Upper lobe of right lung (tissue), 1 donor: ENCODE measurements around the gene VASH2. TPM values are rescaled to one million over a fixed set of nuclear protein-coding genes. Genes with fewer than 3 reads are reported as not detected.

Experiments used
- ATAC-seq: fragments of 200-7000 bp; cut with Tn5 transposase; one replicate; pipeline ENCODE4 v1.9.1; 2020; ENCODE audit warnings: mild to moderate bottlenecking, moderate library complexity
- DNase-seq: peaks from one replicate; pipeline ENCODE4 v3.0.0-alpha.2; 2020
- H3K27ac ChIP-seq: fragments of 200-600 bp; one replicate; pipeline ENCODE4 v1.8.0; 2022
- H3K27me3 ChIP-seq: fragments of 200-600 bp; one replicate; pipeline ENCODE4 v1.8.0; 2022; ENCODE audit warnings: mild to moderate bottlenecking
- H3K36me3 ChIP-seq: fragments of 200-600 bp; one replicate; pipeline ENCODE4 v1.8.0; 2022
- H3K4me1 ChIP-seq: fragments of 200-600 bp; one replicate; pipeline ENCODE4 v1.8.0; 2022
- H3K4me3 ChIP-seq: fragments of 200-600 bp; one replicate; pipeline ENCODE4 v1.8.0; 2022; ENCODE audit warnings: mild to moderate bottlenecking
- H3K9me3 ChIP-seq: fragments of 200-600 bp; one replicate; pipeline ENCODE4 v1.8.0; 2022
- CTCF ChIP-seq: fragments of 200-600 bp; IDR thresholded peaks from one replicate; pipeline ENCODE4 v1.8.0; 2022; ENCODE audit warnings: antibody characterized with exemption
- intact Hi-C: fragments of 100-400 bp; cut with DNase I; formaldehyde crosslinking; loops from one replicate; pipeline ENCODE4 v1.11.0; 2022
- total RNA-seq: library from RNA; stranded (reverse); fragmentation: NEBNext Ultra II Directional; extraction: Animal tissue kit (Norgen Biotek cat#: 25700); gene quantifications from one replicate; pipeline ENCODE4 v1.2.1, GENCODE V29; 2021
- donor health status: DM: no; HTN: yes; CAD: no; lungs with severe emphysema.

Gene VASH2
- total RNA-seq, 1 donor from 2014 or later: 1.9 TPM

DNA sequence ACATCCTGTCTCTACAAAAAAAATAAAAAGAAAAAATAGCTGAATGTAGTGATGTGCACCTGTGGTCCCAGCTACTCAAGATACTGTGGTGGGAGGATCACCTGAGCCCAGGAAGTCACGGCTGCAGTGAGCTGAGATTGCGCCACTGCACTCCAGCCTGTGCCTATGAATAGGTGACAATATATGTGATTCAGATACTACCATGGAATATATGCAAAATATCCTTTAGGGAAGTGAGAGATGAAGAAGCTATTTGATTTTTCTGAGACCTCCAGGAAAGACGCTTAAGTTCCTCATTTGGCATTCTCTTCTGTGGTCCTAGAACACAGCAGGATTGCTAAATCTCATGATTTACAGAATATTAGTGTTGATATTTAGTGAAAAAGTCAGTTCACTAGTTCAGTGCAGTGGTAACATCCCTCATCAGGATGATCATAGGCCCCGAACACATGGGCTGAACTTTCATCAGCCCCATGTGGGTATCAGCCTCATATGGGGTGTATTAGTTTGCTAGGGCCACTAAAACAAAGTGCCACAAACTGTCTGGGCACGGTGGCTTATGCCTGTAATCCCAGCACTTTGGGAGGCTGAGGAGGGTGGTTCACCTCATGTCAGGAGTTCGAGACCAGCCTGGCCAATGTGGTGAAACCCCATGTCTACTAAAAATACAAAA lies 6.0 kb upstream of the VASH2 start:
- Histone ChIP-seq H3K4me1 (no peaks in the 10 kb centered on the region), H3K9me3 (no peaks in the 10 kb centered on the region), H3K36me3 (no peaks in the 10 kb centered on the region), H3K4me3 (no peak overlapping the region), H3K27ac (no peak overlapping the region), H3K27me3 (peaks cover 3% of the 10 kb centered on the region)
- TF ChIP-seq CTCF: no peak
- ATAC-seq (no peak), DNase-seq (no peak)
- intact Hi-C loops: no loop called here

DNA sequence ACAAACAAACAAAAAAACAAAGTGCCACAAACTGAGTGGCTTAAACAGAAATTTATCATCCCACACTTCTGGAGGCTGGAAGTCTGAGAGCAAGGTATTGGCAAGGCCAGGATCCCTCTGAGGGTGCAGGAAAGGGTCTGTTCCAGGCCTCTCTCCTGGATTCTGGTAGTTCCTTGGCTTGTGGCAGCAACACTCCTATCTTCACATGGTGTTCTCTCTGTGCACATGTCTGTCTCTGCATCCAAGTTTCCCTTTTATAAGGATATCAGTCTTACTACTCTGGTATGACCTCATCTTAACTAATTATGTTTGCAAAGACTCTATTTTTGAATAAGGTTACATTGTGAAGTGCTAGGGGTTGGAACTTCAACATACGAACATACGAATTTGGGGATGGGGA lies 5.3 kb upstream of the VASH2 start:
- ATAC-seq (no peak), DNase-seq (no peak)
- Histone ChIP-seq H3K27ac (no peak overlapping the region), H3K9me3 (no peaks in the 10 kb centered on the region), H3K4me1 (peaks cover 5% of the 10 kb centered on the region), H3K36me3 (no peaks in the 10 kb centered on the region), H3K4me3 (no peak overlapping the region), H3K27me3 (peaks cover 10% of the 10 kb centered on the region)
- TF ChIP-seq CTCF: no peak
- intact Hi-C loops: no loop called here

- Histone ChIP-seq H3K9me3 (no peaks in the 10 kb centered on the region), H3K36me3 (no peaks in the 10 kb centered on the region), H3K27ac (no peak overlapping the region), H3K27me3 (peaks cover 14% of the 10 kb centered on the region), H3K4me3 (no peak overlapping the region), H3K4me1 (peaks cover 8% of the 10 kb centered on the region)
- intact Hi-C loops: no loop called here
- TF ChIP-seq CTCF: no peak
- DNase-seq (no peak), ATAC-seq (no peak)
Measured at GRCh38 chr1:212945463-212946160, 4.7 kb upstream of the VASH2 start.

DNA sequence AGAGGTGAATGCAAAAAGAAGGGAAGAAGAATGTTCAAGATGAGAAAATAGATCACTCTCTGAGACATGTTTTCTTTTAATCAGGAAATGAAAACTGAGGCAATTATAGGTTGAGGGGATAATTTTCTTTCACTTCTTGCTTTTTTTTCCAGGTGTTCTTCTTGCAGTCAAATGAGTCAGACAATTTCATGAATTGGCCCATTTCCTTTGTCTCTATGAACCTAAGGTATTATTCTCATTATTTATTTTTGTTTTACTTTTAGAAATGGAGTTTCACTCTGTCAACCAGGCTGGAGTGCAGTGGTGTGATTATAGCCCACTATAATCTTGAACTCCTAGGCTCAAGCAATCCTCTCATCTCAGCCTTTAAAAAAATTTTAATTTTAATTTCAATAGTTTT lies 3.5 kb upstream of the VASH2 start:
- H3K4me3 ChIP-seq: no peak overlapping the region
- DNase-seq (no peak), ATAC-seq (no peak)
- H3K27me3 ChIP-seq: peaks cover 20% of the 10 kb centered on the region
- no peak overlapping the region for H3K27ac ChIP-seq
- H3K36me3 ChIP-seq: no peaks in the 10 kb centered on the region
- TF ChIP-seq CTCF: no peak
- H3K9me3 ChIP-seq: no peaks in the 10 kb centered on the region
- intact Hi-C loops: no loop called here
- H3K4me1 ChIP-seq: peaks cover 13% of the 10 kb centered on the region

DNA sequence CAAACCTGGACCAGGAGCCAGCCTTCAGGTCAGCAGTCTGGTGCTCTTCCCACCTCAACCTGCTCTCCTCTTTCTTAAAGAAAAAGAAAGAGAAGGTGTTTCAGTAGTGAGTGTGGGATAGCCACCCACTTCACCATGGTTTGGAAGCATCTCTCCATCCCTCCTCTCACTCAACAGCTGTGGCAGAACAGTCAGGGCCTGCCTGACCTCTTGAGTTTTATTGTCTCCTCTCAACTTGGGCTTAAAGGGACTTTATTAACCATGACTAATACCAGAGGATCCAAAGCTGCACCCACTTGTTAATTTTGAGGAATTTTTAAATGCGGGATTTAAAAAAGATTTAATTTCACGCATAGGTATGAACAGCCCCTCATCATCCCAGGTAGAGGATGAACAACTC lies 570 bp upstream of the VASH2 start:
- Histone ChIP-seq H3K36me3 (no peaks in the 10 kb centered on the region), H3K4me3 (peak overlapping the region; percentile 51), H3K27ac (no peak overlapping the region), H3K27me3 (peaks cover 20% of the 10 kb centered on the region), H3K4me1 (peaks cover 13% of the 10 kb centered on the region), H3K9me3 (no peaks in the 10 kb centered on the region)
- DNase-seq (no peak), ATAC-seq (no peak)
- TF ChIP-seq CTCF: no peak
- intact Hi-C loops: no loop called here
